ENCODE measurements around the gene HSF4. TPM values are rescaled to one million over a fixed set of nuclear protein-coding genes. Genes with fewer than 3 reads are reported as not detected.

Gene HSF4
- total RNA-seq, 1 donor from 2014 or later = 54.3 TPM

- Histone ChIP-seq H3K4me1 (peaks cover 60% of the 10 kb centered on the region), H3K4me3 (peak overlapping the region; percentile 44 to 45), H3K27me3 (no peaks in the 10 kb centered on the region), H3K9me3 (no peaks in the 10 kb centered on the region), H3K36me3 (no peaks in the 10 kb centered on the region), H3K27ac (peak overlapping the region; percentile 76)
- no peak for DNase-seq (ENCODE audit: extremely low spot score in 2 of 2)
- TF ChIP-seq CTCF (IDR thresholded peaks at IDR 0.05) (no peak), POLR2AphosphoS5 (IDR thresholded peaks at IDR 0.05; ENCODE audit: insufficient read depth in 1 of 2, low read depth in 1 of 2) (no peak), POLR2A (IDR thresholded peaks at IDR 0.05) (no peak)
- intact Hi-C loops (cut with DNase I) = no loop called here
Observed at GRCh38 chr16:67163164-67163998, 1.2 kb upstream of the HSF4 start.

- Histone ChIP-seq H3K36me3 (no peaks in the 10 kb centered on the region), H3K27ac (peak overlapping the region; percentile 76), H3K4me1 (peaks cover 59% of the 10 kb centered on the region), H3K9me3 (no peaks in the 10 kb centered on the region), H3K27me3 (no peaks in the 10 kb centered on the region), H3K4me3 (peak overlapping the region; percentile 44 to 45)
- intact Hi-C loops (cut with DNase I) = no loop called here
- no peak for DNase-seq (ENCODE audit: extremely low spot score in 2 of 2)
- TF ChIP-seq CTCF (IDR thresholded peaks at IDR 0.05) (no peak), POLR2AphosphoS5 (IDR thresholded peaks at IDR 0.05; ENCODE audit: insufficient read depth in 1 of 2, low read depth in 1 of 2) (peak in 1 of 2 donors; percentile 56)
Observed at GRCh38 chr16:67163999-67164558, 466 bp upstream of the HSF4 start.

- H3K36me3 ChIP-seq = no peaks in the 10 kb centered on the region
- peaks cover 65% of the 10 kb centered on the region for H3K4me1 ChIP-seq
- H3K27me3 ChIP-seq = no peaks in the 10 kb centered on the region
- intact Hi-C loops (cut with DNase I) = no loop called here
- H3K9me3 ChIP-seq = no peaks in the 10 kb centered on the region
- no peak for TF ChIP-seq POLR2A (IDR thresholded peaks at IDR 0.05)
- TF ChIP-seq CTCF (IDR thresholded peaks at IDR 0.05) = no peak
- TF ChIP-seq POLR2AphosphoS5 (IDR thresholded peaks at IDR 0.05; ENCODE audit: insufficient read depth in 1 of 2, low read depth in 1 of 2) = no peak
- peak overlapping the region; percentile 44 to 45 for H3K4me3 ChIP-seq
- DNase-seq (ENCODE audit: extremely low spot score in 2 of 2) = no peak
- peak overlapping the region; percentile 76 for H3K27ac ChIP-seq
Observed at GRCh38 chr16:67165121-67166078, 855 bp downstream of the HSF4 start.

GRCh38 chr16:67166110-67166547 lies 1.6 kb downstream of the HSF4 start:
- Histone ChIP-seq H3K4me1 (peaks cover 70% of the 10 kb centered on the region), H3K27me3 (no peaks in the 10 kb centered on the region), H3K9me3 (no peaks in the 10 kb centered on the region), H3K27ac (no peak overlapping the region), H3K4me3 (no peak overlapping the region), H3K36me3 (no peaks in the 10 kb centered on the region)
- no peak for DNase-seq (ENCODE audit: extremely low spot score in 2 of 2)
- no peak for TF ChIP-seq POLR2AphosphoS5 (IDR thresholded peaks at IDR 0.05; ENCODE audit: insufficient read depth in 1 of 2, low read depth in 1 of 2)
- no peak for TF ChIP-seq POLR2A (IDR thresholded peaks at IDR 0.05)
- no peak for TF ChIP-seq CTCF (IDR thresholded peaks at IDR 0.05)
- intact Hi-C loops (cut with DNase I) = no loop called here
